GM23338 (cell line): Measurements from ENCODE around the gene FOXP4.

Experiments
- EZH2 ChIP-seq: fragments of 200-600 bp; sonication (generic); IDR thresholded peaks from one replicate; pipeline ENCODE4 v1.8.0; 2017; ENCODE audit warnings: antibody characterized with exemption, mild to moderate bottlenecking, low read depth; ENCODE audit not compliant: unreplicated experiment
- POLR2AphosphoS5 ChIP-seq: IDR thresholded peaks from 2 replicates; pipeline ENCODE4 v1.6.1; 2016; ENCODE audit warnings: antibody characterized with exemption, low read depth
- STAT1 ChIP-seq: IDR thresholded peaks from one replicate; pipeline ENCODE4 v1.6.1; 2016; ENCODE audit warnings: antibody characterized with exemption; ENCODE audit not compliant: unreplicated experiment
- TF ChIP-seq, protein P1 (sequence below), 2 experiments: fragments of 200-600 bp in 1 of 2; sonication (generic) in 1 of 2; conservative IDR thresholded peaks; 2 replicates each; pipeline versions ENCODE4 v1.5.1 to v1.6.1; 2016 to 2017; ENCODE audit warnings: antibody characterized with exemption in 2 of 2, low read depth in 2 of 2, mild to moderate bottlenecking in 2 of 2, moderate library complexity in 1 of 2

DNA sequence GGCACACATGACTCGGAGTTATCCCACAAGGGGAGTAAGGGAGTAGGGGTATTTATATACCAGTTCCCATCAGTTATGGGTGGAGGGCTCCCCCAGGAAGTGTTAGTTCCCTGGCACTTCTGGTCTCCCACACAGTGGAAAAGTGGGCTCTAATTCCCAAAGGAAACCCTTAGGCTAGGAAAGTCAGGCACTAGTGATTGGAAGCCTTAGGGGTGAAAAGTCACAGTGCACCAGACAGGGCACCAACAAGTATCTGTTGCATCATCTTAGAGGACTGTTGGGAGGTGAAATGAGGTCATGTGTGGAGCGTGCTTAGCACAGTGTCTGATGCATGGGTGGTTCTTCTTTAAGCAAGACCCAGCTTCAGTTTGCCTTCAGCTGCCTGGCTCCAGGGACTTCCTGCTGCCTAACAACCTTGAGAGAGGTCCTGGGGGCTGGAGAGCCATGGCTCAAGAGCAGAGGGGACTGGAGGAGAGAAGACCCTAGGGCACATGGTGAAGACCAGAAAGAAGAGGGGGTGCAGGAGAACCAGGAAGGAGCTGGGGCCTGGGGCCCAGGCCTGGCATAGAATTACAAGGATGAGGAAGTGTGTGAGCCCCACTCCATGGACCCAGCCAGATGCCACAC, 7.5 kb upstream of the FOXP4 start:
- TF ChIP-seq, protein P1, sequence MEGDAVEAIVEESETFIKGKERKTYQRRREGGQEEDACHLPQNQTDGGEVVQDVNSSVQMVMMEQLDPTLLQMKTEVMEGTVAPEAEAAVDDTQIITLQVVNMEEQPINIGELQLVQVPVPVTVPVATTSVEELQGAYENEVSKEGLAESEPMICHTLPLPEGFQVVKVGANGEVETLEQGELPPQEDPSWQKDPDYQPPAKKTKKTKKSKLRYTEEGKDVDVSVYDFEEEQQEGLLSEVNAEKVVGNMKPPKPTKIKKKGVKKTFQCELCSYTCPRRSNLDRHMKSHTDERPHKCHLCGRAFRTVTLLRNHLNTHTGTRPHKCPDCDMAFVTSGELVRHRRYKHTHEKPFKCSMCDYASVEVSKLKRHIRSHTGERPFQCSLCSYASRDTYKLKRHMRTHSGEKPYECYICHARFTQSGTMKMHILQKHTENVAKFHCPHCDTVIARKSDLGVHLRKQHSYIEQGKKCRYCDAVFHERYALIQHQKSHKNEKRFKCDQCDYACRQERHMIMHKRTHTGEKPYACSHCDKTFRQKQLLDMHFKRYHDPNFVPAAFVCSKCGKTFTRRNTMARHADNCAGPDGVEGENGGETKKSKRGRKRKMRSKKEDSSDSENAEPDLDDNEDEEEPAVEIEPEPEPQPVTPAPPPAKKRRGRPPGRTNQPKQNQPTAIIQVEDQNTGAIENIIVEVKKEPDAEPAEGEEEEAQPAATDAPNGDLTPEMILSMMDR (conservative IDR thresholded peaks at IDR 0.05; ENCODE audit: low read depth in 2 of 2) = no peak
- TF ChIP-seq POLR2AphosphoS5 (no peak), EZH2 (no peak), STAT1 (no peak)
